Right renal pelvis (tissue), 4 donors: ENCODE data around the gene MAPKAP1. TPM values are rescaled to one million over a fixed set of nuclear protein-coding genes. Genes with fewer than 3 reads are reported as not detected.

Experiments
- DNase-seq, 4 donors: peaks; one replicate each; pipeline ENCODE4 v3.0.0-alpha.2; 2013; ENCODE audit warnings: low read depth in 4 of 4, low spot score in 3 of 4, missing footprints in 1 of 4
- polyA plus RNA-seq, 4 donors: library from polyadenylated mRNA; unstranded; fragments of 120-200 nt; gene quantifications; one replicate each; pipeline ENCODE4 v1.2.1, GENCODE V29; 2013; ENCODE audit not compliant: insufficient read length in 4 of 4

The MAPKAP1 gene
- polyA plus RNA-seq, 4 donors = 76.0 to 94.0 (median 90.7) TPM

GRCh38 chr9:125612616-125613015, 94.4 kb downstream of the MAPKAP1 start:
- no peak for DNase-seq

GRCh38 chr9:125611121-125611765, 95.8 kb downstream of the MAPKAP1 start:
- DNase-seq = no peak

GRCh38 chr9:125609744-125610143, 97.3 kb downstream of the MAPKAP1 start:
- no peak for DNase-seq

GRCh38 chr9:125608489-125609224, 98.4 kb downstream of the MAPKAP1 start:
- DNase-seq = no peak

- no peak for DNase-seq
Observed at GRCh38 chr9:125604196-125604595, 102.8 kb downstream of the MAPKAP1 start.

GRCh38 chr9:125603478-125604021, 103.5 kb downstream of the MAPKAP1 start:
- no peak for DNase-seq

- peak in 3 of 4 donors; percentile 14 to 34 (median 28) for DNase-seq
Observed at GRCh38 chr9:125601961-125602360, 105.0 kb downstream of the MAPKAP1 start.

- DNase-seq = no peak
Observed at GRCh38 chr9:125600194-125600593, 106.8 kb downstream of the MAPKAP1 start.

- DNase-seq = no peak
Observed at GRCh38 chr9:125594223-125594610, 112.8 kb downstream of the MAPKAP1 start.

- DNase-seq = no peak
Observed at GRCh38 chr9:125593581-125594222, 113.3 kb downstream of the MAPKAP1 start.

- DNase-seq = no peak
Observed at GRCh38 chr9:125591888-125592287, 115.1 kb downstream of the MAPKAP1 start.

- no peak for DNase-seq
Observed at GRCh38 chr9:125591245-125591644, 115.8 kb downstream of the MAPKAP1 start.

- no peak for DNase-seq
Observed at GRCh38 chr9:125589287-125589686, 117.7 kb downstream of the MAPKAP1 start.

GRCh38 chr9:125587819-125588460, 119.1 kb downstream of the MAPKAP1 start:
- DNase-seq = no peak

- DNase-seq = no peak
Observed at GRCh38 chr9:125586172-125586511, 120.9 kb downstream of the MAPKAP1 start.

- no peak for DNase-seq
Observed at GRCh38 chr9:125585503-125586171, 121.4 kb downstream of the MAPKAP1 start.

GRCh38 chr9:125580701-125581286, 126.2 kb downstream of the MAPKAP1 start:
- no peak for DNase-seq

GRCh38 chr9:125579030-125579932, 127.7 kb downstream of the MAPKAP1 start:
- DNase-seq = no peak
